ENCODE measurements around the gene APH1B.
A peak's percentile ranks its signal among the peaks of the same experiment; 100 is the strongest.

Gene APH1B

GRCh38 chr15:63277038-63277892 lies at the start of gene APH1B:
Gene APH1B (plus strand): TSS chr15:63277605. CDS start chr15:63277624, 19 bp downstream.
- peak; percentile 63 for DNase-seq (ENCODE audit: low read depth, low spot score)
- H3K27me3 ChIP-seq (ENCODE audit: insufficient read depth, insufficient read length) = peaks cover 5% of the 10 kb centered on the region
- H3K4me1 ChIP-seq (ENCODE audit: insufficient read depth, insufficient read length) = no peaks in the 10 kb centered on the region
- H3K9ac ChIP-seq (ENCODE audit: insufficient read length, low read depth) = peak within 1 kb of the TSS; percentile 70
- H3K4me3 ChIP-seq (ENCODE audit: insufficient read length, low read depth) = peak within 1 kb of the TSS; percentile 66
- H3K36me3 ChIP-seq (ENCODE audit: insufficient read depth, insufficient read length, low read length) = peaks cover 4% of the 10 kb centered on the region
- TF ChIP-seq ZNF274 (IDR thresholded peaks at IDR 0.05; ENCODE audit: low read depth, low read length) (no peak), YY1 (IDR thresholded peaks at IDR 0.05; ENCODE audit: insufficient read depth, insufficient read length) (no peak), SUZ12 (IDR thresholded peaks at IDR 0.05; ENCODE audit: extremely low read depth, insufficient read depth, insufficient read length) (no peak)
- H3K9me3 ChIP-seq (ENCODE audit: insufficient read depth, low read length) = peaks cover 4% of the 10 kb centered on the region; the same call in 1 of the 2 replicates

GRCh38 chr15:63227689-63228088 lies 49.7 kb upstream of the APH1B start:
- Histone ChIP-seq H3K9me3 (ENCODE audit: insufficient read depth, low read length) (no peaks in the 10 kb centered on the region), H3K9ac (ENCODE audit: insufficient read length, low read depth) (no peak overlapping the region), H3K4me3 (ENCODE audit: insufficient read length, low read depth) (no peak overlapping the region), H3K4me1 (ENCODE audit: insufficient read depth, insufficient read length) (no peaks in the 10 kb centered on the region), H3K36me3 (ENCODE audit: insufficient read depth, insufficient read length, low read length) (no peaks in the 10 kb centered on the region), H3K27me3 (ENCODE audit: insufficient read depth, insufficient read length) (no peaks in the 10 kb centered on the region)
- TF ChIP-seq SUZ12 (IDR thresholded peaks at IDR 0.05; ENCODE audit: extremely low read depth, insufficient read depth, insufficient read length) (no peak), YY1 (IDR thresholded peaks at IDR 0.05; ENCODE audit: insufficient read depth, insufficient read length) (no peak), ZNF274 (IDR thresholded peaks at IDR 0.05; ENCODE audit: low read depth, low read length) (no peak)
- no peak for DNase-seq (ENCODE audit: low read depth, low spot score)

GRCh38 chr15:63231206-63231605 lies 46.2 kb upstream of the APH1B start:
- no peaks in the 10 kb centered on the region for H3K4me1 ChIP-seq (ENCODE audit: insufficient read depth, insufficient read length)
- TF ChIP-seq YY1 (IDR thresholded peaks at IDR 0.05; ENCODE audit: insufficient read depth, insufficient read length) = no peak
- TF ChIP-seq SUZ12 (IDR thresholded peaks at IDR 0.05; ENCODE audit: extremely low read depth, insufficient read depth, insufficient read length) = no peak
- TF ChIP-seq ZNF274 (IDR thresholded peaks at IDR 0.05; ENCODE audit: low read depth, low read length) = no peak

GRCh38 chr15:63231706-63232105 lies 45.7 kb upstream of the APH1B start:
- TF ChIP-seq SUZ12 (IDR thresholded peaks at IDR 0.05; ENCODE audit: extremely low read depth, insufficient read depth, insufficient read length) (no peak), ZNF274 (IDR thresholded peaks at IDR 0.05; ENCODE audit: low read depth, low read length) (no peak), YY1 (IDR thresholded peaks at IDR 0.05; ENCODE audit: insufficient read depth, insufficient read length) (no peak)
- Histone ChIP-seq H3K9me3 (ENCODE audit: insufficient read depth, low read length) (no peaks in the 10 kb centered on the region), H3K4me3 (ENCODE audit: insufficient read length, low read depth) (no peak overlapping the region), H3K36me3 (ENCODE audit: insufficient read depth, insufficient read length, low read length) (no peaks in the 10 kb centered on the region), H3K27me3 (ENCODE audit: insufficient read depth, insufficient read length) (no peaks in the 10 kb centered on the region), H3K4me1 (ENCODE audit: insufficient read depth, insufficient read length) (no peaks in the 10 kb centered on the region), H3K9ac (ENCODE audit: insufficient read length, low read depth) (no peak overlapping the region)
- DNase-seq (ENCODE audit: low read depth, low spot score) = no peak

More at GRCh38 chr15:63231206-63231605, 46.2 kb upstream of the APH1B start:
- no peak for DNase-seq (ENCODE audit: low read depth, low spot score)
- no peak overlapping the region for H3K9ac ChIP-seq (ENCODE audit: insufficient read length, low read depth)
- H3K9me3 ChIP-seq (ENCODE audit: insufficient read depth, low read length) = no peaks in the 10 kb centered on the region
- no peaks in the 10 kb centered on the region for H3K27me3 ChIP-seq (ENCODE audit: insufficient read depth, insufficient read length)
- no peaks in the 10 kb centered on the region for H3K36me3 ChIP-seq (ENCODE audit: insufficient read depth, insufficient read length, low read length)
- H3K4me3 ChIP-seq (ENCODE audit: insufficient read length, low read depth) = no peak overlapping the region

DNA sequence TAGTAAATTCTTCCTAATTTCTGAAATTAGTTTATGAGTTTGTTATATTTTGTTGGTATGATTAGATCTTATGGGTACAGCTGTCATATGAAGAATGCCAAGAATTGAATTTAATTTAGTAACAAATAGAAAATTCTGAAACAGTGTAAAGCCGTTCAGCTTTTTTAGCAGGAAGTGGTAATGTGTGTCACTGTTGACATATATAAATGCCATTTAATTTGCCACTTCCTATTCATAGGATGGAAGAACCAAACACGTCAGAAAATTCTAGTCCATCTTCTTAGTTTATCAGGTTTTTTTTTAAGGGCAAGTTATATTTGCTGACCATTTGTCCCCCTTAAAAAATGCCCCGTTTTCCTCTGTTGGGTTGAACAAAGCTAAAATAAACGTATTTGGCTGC lies 45.0 kb upstream of the APH1B start:
- no peaks in the 10 kb centered on the region for H3K36me3 ChIP-seq (ENCODE audit: insufficient read depth, insufficient read length, low read length)
- no peak for DNase-seq (ENCODE audit: low read depth, low spot score)
- no peak overlapping the region for H3K9ac ChIP-seq (ENCODE audit: insufficient read length, low read depth)
- H3K4me1 ChIP-seq (ENCODE audit: insufficient read depth, insufficient read length) = no peaks in the 10 kb centered on the region
- no peaks in the 10 kb centered on the region for H3K9me3 ChIP-seq (ENCODE audit: insufficient read depth, low read length)
- TF ChIP-seq YY1 (IDR thresholded peaks at IDR 0.05; ENCODE audit: insufficient read depth, insufficient read length) (no peak), SUZ12 (IDR thresholded peaks at IDR 0.05; ENCODE audit: extremely low read depth, insufficient read depth, insufficient read length) (no peak), ZNF274 (IDR thresholded peaks at IDR 0.05; ENCODE audit: low read depth, low read length) (no peak)
- H3K4me3 ChIP-seq (ENCODE audit: insufficient read length, low read depth) = no peak overlapping the region
- H3K27me3 ChIP-seq (ENCODE audit: insufficient read depth, insufficient read length) = no peaks in the 10 kb centered on the region

DNA sequence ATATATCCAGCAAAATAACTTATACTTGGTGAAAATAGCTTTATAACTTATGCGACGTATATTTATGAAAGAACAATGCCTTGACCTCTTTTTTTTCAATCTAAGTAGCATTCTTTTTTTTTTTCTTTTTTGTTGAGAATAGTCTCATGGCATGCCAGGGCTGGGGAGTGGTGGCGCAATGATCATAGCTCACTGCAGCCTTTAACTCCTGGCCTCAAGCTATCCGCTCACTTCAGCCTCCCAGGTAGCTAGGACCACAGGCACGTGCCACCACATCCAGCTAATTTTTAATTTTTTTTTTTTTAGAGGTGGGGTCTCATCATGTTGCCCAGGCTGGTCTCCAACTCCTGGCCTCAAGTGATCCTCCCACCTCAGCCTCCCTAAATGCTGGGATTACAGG lies 44.5 kb upstream of the APH1B start:
- no peak for TF ChIP-seq YY1 (IDR thresholded peaks at IDR 0.05; ENCODE audit: insufficient read depth, insufficient read length)
- no peak for TF ChIP-seq SUZ12 (IDR thresholded peaks at IDR 0.05; ENCODE audit: extremely low read depth, insufficient read depth, insufficient read length)
- TF ChIP-seq ZNF274 (IDR thresholded peaks at IDR 0.05; ENCODE audit: low read depth, low read length) = no peak
- no peaks in the 10 kb centered on the region for H3K27me3 ChIP-seq (ENCODE audit: insufficient read depth, insufficient read length)
- no peak overlapping the region for H3K9ac ChIP-seq (ENCODE audit: insufficient read length, low read depth)
- no peaks in the 10 kb centered on the region for H3K36me3 ChIP-seq (ENCODE audit: insufficient read depth, insufficient read length, low read length)
- no peaks in the 10 kb centered on the region for H3K9me3 ChIP-seq (ENCODE audit: insufficient read depth, low read length)
- no peak overlapping the region for H3K4me3 ChIP-seq (ENCODE audit: insufficient read length, low read depth)
- no peaks in the 10 kb centered on the region for H3K4me1 ChIP-seq (ENCODE audit: insufficient read depth, insufficient read length)
- DNase-seq (ENCODE audit: low read depth, low spot score) = no peak

DNA sequence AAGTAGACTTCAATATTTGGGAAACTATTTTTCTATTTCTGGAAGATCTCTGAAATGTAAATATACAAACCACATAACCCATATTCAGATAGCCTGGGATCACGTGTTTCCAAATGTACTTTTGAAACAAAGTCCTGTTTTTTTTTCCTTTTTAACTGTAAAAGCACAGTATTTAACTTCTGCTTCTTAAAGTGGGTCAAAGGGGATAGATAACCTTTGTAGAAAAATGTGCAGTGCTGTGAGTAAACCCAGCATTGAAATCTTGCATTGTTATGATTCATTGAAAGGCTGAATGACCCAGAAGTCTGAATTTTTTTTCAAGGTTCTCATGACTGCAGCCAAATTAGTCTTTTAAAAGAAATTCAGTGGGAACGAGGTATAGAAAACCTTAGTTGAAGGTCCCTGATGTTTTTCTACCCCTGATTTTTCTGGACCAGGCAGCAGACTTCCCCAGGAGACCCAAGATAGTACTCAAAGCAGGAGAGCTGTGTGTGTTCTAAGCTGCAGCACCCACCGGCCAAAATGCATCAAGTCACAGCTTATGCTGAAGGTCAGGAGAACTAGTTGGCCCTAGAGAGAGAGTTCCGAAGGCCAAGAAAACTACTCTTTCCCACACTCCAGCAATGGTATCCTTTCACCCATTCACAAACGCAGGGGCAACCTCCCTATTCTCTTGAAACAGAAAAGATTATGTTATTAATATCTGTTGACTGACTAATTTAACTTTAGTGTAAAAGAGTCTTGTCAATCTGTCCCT lies 43.6 kb upstream of the APH1B start:
- TF ChIP-seq ZNF274 (IDR thresholded peaks at IDR 0.05; ENCODE audit: low read depth, low read length) (no peak), YY1 (IDR thresholded peaks at IDR 0.05; ENCODE audit: insufficient read depth, insufficient read length) (no peak), SUZ12 (IDR thresholded peaks at IDR 0.05; ENCODE audit: extremely low read depth, insufficient read depth, insufficient read length) (no peak)
- H3K9ac ChIP-seq (ENCODE audit: insufficient read length, low read depth) = no peak overlapping the region
- no peak for DNase-seq (ENCODE audit: low read depth, low spot score)
- H3K4me1 ChIP-seq (ENCODE audit: insufficient read depth, insufficient read length) = no peaks in the 10 kb centered on the region
- H3K4me3 ChIP-seq (ENCODE audit: insufficient read length, low read depth) = no peak overlapping the region
- no peaks in the 10 kb centered on the region for H3K36me3 ChIP-seq (ENCODE audit: insufficient read depth, insufficient read length, low read length)
- H3K9me3 ChIP-seq (ENCODE audit: insufficient read depth, low read length) = no peaks in the 10 kb centered on the region
- no peaks in the 10 kb centered on the region for H3K27me3 ChIP-seq (ENCODE audit: insufficient read depth, insufficient read length)
